ENCODE measurements around the gene C6orf120. TPM values are rescaled to one million over a fixed set of nuclear protein-coding genes. Genes with fewer than 3 reads are reported as not detected.
"Not testable (repeated sequence)": the region's sequence is repeated elsewhere in the genome, so short reads cannot be mapped to it uniquely, and the experiment has no call there.

The C6orf120 gene
- total RNA-seq, 1 donor from 2014 or later = 13.6 TPM

DNA sequence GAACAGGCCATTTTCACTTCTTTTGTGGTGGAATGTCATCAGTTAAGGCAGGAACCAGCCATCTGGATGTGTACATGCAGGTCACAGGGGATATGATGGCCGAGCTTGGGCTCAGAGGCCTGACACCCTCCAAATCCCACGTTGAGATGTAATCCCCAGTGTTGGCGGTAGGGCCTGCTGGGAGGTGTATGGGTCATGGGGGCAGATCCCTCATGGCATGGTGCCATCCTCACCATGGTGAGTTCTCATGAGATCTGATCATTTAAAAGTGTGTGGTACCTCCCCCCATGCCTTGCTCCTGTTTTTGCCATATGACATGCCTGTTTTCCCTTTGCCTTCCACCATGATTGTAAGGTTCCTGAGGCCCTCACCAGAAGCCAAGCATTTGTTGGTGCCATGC, 26.9 kb upstream of the C6orf120 start:
- intact Hi-C loops (cut with DNase I) = no loop called here
- no peak for DNase-seq (ENCODE audit: low spot score)

DNA sequence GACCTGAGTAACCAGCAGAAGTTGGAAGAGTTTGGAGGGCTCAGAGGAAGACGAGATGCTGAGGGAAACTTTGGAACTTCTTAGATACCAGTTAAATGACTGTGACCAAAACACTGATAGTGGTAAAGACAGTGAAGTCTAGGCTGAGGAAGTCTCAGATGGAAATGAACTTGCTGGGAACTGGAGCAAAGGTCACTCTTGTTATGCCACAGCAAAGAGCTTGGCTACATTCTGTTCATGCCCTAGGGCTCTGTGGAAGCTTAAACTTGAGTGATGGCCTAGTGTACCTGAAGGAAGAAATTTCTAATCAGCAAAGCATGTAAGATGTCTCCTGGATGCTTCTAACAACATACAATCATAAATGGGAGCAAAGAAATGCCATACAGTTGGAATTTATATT, 24.8 kb upstream of the C6orf120 start:
- DNase-seq (ENCODE audit: low spot score) = no peak
- intact Hi-C loops (cut with DNase I) = no loop called here

DNA sequence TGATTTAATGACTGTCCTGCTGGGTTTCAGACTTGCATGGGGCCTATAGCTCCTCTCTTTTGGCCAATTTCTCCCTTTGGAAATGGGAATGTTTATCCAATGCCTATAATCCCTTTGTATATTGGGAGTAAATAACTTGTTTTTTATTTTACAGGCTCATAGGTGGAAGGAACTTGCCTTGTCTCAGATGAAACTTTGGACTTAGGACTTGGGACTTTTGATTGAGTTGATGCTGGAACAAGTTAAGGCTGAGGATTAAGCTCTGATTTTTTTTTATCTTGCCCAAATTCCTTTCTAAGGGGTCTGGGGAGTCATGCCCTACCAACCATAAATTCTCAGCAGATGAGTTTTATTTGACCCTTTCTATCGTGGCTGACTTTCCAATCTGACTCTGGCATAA, 23.6 kb upstream of the C6orf120 start:
- intact Hi-C loops (cut with DNase I) = no loop called here
- no peak for DNase-seq (ENCODE audit: low spot score)

DNA sequence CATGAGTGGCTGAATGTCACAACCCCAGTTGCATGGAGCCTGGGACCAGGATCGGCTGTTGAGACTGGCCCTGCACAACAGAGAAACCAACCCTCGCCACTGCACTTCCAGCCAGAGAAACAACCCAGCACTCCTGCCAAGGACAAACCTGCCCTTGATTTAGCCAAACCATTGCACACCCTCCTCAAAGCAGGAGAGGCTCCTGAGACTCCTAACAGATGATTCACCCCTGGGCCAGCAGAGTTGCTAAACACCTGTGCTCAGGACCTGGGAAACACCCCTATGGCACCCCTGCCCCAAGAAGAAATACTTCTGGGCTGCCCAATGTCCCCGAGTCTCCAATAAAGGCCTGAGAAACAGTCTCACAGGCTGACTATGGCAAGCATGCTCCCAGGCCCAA, 17.9 kb upstream of the C6orf120 start:
- intact Hi-C loops (cut with DNase I) = no loop called here
- no peak for DNase-seq (ENCODE audit: low spot score)

DNA sequence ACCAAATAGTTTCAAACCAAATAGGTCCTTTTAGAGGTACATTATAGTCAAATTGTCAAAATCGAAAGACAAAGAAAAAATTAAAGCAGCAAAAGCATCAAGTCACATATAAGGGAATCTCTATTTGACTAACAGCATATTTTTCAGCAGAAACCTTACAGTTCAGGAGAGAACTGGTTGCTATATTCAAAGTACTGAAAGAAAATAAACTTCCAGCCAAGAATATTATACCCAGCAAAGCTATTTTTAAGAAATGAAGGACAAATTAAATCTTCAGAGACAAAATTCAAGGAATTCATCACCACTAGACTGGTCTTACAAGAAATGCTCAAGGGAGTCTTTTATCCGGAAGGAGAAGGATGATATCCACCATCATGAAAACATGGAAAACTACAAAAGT, 16.1 kb upstream of the C6orf120 start:
- DNase-seq (ENCODE audit: low spot score) = no peak
- intact Hi-C loops (cut with DNase I) = no loop called here

DNA sequence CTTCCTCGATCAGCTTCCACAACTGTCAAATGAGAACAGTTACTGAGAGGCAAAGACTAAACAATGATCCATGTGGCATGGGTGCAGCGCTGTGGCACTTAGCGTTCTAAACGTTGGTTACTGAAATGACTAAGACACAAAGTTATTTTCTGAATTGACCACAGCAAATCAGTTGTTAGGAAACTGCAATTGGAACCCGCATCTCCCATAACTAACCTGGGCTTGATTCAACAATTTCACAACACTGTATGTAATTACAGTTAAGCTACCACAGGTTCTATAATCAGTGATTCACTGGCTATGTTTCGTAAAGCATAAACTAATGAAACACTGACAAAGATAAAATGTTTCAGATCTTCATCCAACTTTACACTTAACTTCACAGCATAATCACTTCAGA, 12.6 kb upstream of the C6orf120 start:
- intact Hi-C loops (cut with DNase I) = no loop called here
- no peak for DNase-seq (ENCODE audit: low spot score)

DNA sequence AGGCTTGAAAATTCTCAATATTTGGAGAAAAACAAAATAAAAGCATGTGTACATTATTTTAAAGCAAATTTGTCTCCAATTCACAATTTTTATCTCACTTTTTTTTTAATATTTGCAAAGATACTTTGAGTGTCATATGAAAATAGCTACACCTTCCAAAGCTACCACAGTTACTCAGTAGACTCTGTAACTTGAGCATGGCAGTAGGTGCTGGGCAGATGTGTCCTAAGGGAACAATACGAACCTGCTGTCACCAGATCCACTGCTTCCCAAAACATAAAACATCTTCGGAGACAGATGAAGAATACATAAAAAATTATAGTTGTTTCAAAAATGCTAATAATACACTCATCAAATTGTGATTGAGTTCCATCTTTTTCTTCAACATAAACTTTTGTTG, 10.7 kb upstream of the C6orf120 start:
- no peak for DNase-seq (ENCODE audit: low spot score)
- intact Hi-C loops (cut with DNase I) = no loop called here

DNA sequence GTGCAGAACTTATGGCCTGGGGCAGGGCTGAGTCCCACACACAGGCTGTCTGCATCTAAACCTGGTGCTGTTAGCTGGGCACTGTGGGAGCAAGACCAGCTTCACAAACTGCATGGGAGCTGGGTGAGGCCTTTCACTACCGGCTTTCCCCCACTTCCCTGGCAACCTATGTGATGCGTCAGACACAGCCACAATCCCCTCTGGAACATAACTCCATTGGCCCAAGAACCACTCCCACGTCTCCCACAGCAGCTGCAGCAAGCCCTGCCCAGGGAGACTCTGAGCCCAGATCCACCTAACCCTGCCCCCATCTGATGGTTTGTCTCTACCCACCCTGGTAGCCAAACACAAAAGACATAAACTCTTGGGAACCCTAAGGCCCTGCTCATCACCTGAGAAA, 9.4 kb upstream of the C6orf120 start:
- intact Hi-C loops (cut with DNase I) = no loop called here
- no peak for DNase-seq (ENCODE audit: low spot score)

DNA sequence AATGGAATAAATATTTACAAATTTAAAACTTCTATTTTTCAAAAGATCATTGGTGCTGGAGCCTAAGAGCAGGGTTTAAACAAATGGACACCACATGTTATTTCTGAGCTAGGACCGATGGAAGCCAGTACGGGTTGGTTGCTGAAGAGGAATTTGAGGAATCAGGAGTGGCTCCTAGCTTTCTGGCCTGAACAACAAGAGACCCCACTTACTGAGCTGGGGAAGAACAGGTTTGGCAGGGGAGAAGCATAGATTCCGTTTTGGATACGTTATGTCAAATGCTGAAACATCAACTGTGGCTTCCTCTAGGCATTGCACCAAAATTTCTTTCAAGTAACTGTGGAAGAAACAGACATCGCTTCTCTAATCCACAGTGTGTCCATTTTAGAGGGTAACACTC, 6.8 kb upstream of the C6orf120 start:
- DNase-seq (ENCODE audit: low spot score) = no peak
- intact Hi-C loops (cut with DNase I) = no loop called here

DNA sequence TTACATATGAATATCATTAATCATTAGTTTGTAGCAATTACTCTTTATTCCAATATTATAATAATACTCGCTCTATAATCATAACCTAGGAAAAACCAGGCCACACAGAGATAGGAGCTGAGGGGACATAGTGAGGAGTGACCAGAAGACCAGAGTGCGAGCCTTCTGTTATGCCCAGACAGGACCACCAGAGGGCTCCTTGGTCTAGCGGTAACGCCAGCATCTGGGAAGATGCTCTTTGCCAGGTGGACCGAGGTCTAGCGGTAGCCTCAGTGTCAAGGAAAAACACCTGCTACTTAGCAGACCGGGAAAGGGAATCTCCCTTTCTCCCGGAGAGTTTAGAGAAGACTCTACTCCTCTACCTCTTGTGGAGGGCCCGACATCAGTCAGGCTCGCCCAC, 4.8 kb upstream of the C6orf120 start:
- DNase-seq (ENCODE audit: low spot score); intact Hi-C loops (cut with DNase I): not testable (repeated sequence)

DNA sequence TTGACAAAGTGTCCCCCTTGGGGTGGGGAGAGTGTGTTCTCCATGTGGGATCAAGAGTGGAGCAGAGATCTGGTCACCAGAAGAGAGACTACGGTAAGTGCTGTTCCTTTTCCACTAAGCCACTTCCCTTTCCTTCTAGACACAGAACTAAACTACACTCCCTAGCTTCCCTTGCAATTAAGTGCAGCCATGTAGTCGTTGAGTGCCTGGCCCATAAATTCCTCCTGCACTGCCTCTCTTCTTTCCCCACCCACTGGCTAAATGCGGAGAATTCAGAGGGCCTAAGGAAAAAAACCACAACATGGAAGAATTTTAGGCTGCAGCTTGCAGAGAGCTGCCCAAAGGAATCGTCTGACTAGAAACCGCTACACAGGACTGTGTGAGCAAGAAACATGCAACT, 1.6 kb upstream of the C6orf120 start:
- intact Hi-C loops (cut with DNase I) = no loop called here

DNA sequence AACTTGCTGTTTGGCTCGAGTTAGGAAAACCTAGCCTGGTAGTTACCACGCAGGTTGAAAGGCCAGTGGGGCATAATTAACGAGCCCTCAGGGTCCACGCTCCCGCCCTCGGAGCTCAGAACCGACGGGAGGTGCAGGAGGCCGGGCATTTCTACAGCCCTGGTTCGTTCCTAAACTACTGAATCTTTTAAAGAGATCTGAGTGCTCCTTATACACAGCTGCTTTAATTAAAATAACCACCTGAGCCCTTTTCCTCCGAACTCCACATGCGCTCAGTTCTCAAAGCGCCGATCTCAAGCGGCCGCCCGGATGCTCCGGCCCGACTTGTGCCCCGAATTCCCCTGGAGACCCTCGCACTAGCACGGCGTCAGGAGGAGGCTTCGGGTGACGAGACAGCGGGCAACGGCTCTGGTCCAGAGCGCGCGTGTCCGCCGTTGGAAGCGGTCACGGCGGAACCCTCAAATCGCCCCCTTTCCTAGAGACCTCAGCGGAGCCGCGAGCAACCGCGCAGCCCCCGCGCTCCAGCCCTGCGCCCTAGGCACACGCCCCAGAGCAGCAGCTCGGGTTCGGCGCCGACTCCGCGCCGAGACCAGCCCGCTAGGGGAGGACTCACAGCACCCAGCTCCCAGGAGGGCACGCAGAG, 494 bp upstream of the C6orf120 start:
- intact Hi-C loops (cut with DNase I) = no loop called here
- no peak for DNase-seq (ENCODE audit: low spot score)

More for the DNA sequence above, 1.6 kb upstream of the C6orf120 start:
- DNase-seq (ENCODE audit: low spot score) = no peak

DNA sequence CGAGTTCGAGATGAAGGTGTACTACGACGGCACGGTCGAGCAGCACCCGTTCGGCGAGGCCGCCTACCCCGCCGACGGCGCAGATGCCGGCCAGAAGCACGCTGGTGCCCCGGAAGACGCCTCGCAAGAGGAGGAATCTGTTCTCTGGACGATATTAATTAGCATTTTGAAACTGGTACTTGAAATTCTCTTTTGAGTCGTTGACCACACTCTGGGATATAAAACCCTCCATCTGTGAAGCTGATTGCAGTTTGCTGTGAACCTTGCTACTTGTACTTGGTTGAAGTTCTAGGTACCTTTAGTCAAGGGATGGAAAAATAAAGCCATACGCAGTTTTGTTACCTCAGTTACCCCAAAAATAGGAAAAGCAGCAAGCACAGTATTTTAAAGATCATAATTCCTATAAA, 917 bp downstream of the C6orf120 start:
- intact Hi-C loops (cut with DNase I) = loop anchor here (2.0 kb wide), 2 partner anchors 20 to 48 kb away; partner anchors contain the start of genes DYNLT2 and ERMARD
- no peak for DNase-seq (ENCODE audit: low spot score)

DNA sequence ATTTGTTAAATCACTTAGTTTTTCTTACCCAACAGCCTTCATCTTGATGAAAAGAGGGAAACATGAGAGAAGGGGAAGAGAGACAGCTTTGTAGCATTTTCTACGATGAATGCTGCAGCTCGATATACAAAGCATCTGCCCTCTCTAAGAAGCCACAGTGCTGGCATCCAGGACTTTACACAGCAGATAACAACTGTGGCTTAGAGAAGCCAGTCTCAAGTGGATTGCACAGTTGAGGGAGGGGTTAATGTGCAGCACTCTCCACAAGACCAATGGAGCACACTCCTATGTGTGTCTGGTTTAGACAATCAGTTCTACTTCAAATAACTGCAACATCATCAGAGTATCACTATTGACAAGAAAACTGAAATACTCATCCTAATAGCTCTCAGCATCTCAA, 5.8 kb downstream of the C6orf120 start:
- intact Hi-C loops (cut with DNase I) = no loop called here
- no peak for DNase-seq (ENCODE audit: low spot score)

DNA sequence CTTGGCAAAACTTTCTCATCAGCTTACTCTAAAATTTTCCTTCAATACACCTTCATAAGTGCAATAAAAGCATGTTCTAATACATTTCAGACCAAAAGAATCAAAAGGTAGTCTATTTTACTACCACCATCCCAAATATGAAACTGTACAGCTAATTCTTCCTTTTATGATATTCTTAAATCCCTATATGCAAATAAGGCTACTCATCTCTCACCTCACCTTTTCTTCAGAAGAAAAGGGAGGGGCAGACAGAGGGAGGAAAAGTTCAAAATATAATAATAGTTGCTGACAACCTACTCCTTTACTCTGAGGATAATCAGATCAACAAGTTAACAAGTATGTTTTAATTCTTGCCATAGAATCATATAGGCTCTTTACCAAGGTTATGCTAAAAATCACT, 7.4 kb downstream of the C6orf120 start:
- DNase-seq (ENCODE audit: low spot score) = no peak
- intact Hi-C loops (cut with DNase I) = no loop called here

DNA sequence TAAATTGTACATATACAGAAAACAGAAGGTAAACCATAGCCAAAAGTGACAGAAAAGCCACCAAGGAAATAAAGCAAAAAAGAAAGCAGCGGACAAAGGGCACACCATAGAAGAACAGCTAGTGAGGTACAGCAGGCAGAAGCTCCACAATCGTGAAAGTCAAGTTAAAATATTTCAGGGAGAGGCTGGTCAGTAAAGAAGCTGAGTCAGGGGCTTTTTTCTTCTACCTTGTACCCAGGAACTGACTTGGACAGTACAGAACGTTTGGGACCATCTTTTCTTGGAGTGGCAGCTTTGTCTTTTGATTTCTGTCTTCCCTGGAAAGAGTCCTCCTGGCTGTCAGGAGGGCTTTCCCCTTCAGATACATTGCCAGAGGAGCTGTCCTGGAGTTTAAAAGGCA, 8.1 kb downstream of the C6orf120 start:
- no peak for DNase-seq (ENCODE audit: low spot score)
- intact Hi-C loops (cut with DNase I) = no loop called here

DNA sequence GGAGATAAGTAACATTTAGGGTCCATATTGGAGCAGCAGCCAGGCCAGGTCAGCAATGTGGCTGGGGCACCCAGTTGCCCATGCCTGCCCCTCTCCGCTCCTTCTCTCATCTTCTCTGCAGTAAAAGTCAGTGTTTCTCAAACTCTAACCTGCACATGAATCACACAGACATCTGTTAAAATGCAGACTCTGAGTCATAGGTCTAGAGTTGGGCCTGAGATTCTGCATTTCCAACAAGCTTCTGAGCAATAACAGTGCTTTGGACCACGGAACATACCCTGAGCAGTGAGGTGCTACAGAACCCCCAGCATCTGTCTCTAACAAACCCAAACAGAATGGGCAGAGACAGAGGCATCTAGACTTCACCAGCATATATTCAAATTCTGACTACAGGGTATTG, 12.3 kb downstream of the C6orf120 start:
- intact Hi-C loops (cut with DNase I) = no loop called here

DNA sequence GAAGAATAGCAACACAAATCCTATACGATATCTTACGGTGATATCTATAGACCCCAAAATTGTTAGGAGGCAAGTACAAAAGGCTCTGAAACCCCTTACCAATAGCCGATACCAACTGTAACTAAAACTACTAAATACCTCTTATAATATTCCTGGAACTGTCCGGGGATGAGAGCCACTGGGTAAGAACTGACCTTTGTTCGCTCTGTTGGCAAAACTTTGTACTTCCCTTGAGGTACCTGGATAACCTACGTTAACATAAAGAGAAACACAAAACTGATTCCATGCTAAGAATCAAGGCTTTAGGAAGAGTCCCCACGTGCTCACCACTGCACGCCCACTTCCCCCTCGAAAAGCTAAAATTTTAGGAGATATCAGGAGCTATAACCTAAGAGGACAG, 12.7 kb downstream of the C6orf120 start:
- DNase-seq (ENCODE audit: low spot score) = no peak
- intact Hi-C loops (cut with DNase I) = no loop called here

More for the DNA sequence above, 12.3 kb downstream of the C6orf120 start:
- DNase-seq (ENCODE audit: low spot score) = no peak

DNA sequence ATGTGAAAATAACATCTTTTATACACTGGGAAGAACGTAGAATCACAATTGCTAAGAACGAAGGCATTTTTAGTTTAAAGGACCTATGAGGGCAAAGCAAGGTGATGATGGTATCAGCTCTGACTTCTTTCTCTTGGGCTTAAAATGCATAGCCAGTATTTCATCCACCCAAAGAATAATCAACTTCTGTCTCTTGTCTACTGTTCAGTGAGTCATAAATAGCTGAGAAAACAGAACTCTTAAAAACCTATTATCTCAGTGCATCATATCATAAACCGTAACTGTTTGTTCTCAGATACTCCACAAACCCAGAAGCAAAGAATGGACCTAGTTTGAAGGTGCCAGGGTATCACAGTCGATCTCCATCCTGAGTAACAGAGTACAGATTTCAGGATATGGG, 17.2 kb downstream of the C6orf120 start:
- no peak for DNase-seq (ENCODE audit: low spot score)
- intact Hi-C loops (cut with DNase I) = no loop called here

DNA sequence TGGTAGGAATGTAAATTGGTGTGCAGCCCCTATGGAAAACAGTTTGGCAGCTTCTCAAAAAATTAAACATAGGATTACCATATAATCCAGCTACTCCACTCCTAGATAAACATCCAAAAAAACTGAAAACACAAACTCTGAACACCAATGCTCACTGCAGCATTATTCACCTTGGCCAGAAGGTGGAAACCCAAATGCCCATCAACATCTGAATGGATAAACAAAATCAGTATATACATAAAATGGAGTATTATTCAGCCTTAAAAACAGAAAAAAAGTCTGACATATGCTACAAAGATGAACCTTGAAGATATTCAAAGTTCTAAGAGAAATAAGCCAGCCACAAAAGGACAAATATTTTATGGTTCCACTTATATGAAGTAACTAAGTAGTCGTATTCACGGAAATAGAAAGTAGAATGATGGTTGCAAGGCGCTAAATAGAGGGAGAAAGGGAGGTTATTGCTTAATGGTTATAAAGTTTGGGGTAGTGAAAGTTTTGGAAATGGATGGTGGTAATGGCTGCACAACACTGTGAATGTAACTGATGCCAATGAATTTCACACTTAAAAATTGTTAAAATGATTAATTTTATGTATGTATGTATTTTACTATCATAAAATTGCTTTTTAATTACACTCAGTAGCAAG, 18.4 kb downstream of the C6orf120 start:
- no peak for DNase-seq (ENCODE audit: low spot score)
- intact Hi-C loops (cut with DNase I) = loop anchor here (10.0 kb wide), 1 partner anchor 834 kb away; the partner anchor contains the start of genes PSMB1 and TBP
